Erythroblast (primary cell): ENCODE data around the gene ST6GALNAC3.

Source experiments
- GATA1 ChIP-seq: IDR thresholded peaks from 2 replicates; pipeline ENCODE4 v1.6.1; 2011; ENCODE audit warnings: low read depth, mild to moderate bottlenecking, control low read depth, low read length, moderate library complexity
- POLR2A ChIP-seq: IDR thresholded peaks from 2 replicates; pipeline ENCODE4 v1.6.1; 2011; ENCODE audit warnings: mild to moderate bottlenecking, low read length

DNA sequence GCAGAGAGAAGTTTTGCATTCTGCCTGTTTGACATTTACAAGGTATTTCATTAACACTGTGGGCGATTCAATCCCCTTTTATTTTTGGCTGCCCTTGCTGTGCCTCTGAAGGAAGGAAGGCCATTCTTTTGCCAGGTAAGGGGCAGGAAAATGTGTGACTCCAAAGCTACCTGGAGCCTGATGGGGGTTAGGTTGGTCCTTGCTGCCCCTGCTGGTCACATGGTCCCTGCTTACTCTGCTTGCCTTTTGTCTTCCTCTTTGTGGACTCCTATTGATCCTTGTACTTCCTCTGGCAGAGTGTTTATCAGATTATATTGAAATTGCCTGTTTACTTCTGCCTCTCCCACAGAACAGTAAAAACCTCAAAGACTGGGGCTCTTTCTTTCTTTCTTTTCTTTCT, 65.7 kb downstream of the ST6GALNAC3 start:
- TF ChIP-seq POLR2A (no peak), GATA1 (no peak)
